ENCODE data around the gene OIT3.
"Not testable (repeated sequence)": the region's sequence is repeated elsewhere in the genome, so short reads cannot be mapped to it uniquely, and the experiment has no call there.

Gene OIT3

GRCh38 chr10:72895236-72895850 lies 1.8 kb downstream of the OIT3 start:
- H3K4me3 ChIP-seq (ENCODE audit: low read length) = no peak overlapping the region
- no peak for DNase-seq (ENCODE audit: low read depth, low spot score)

GRCh38 chr10:72898616-72899015 lies 5.1 kb downstream of the OIT3 start:
- DNase-seq (ENCODE audit: low read depth, low spot score) = no peak
- H3K4me3 ChIP-seq (ENCODE audit: low read length) = no peak overlapping the region

GRCh38 chr10:72899545-72899944 lies 6.0 kb downstream of the OIT3 start:
- H3K4me3 ChIP-seq (ENCODE audit: low read length) = no peak overlapping the region
- no peak for DNase-seq (ENCODE audit: low read depth, low spot score)

GRCh38 chr10:72903941-72904446 lies 10.5 kb downstream of the OIT3 start:
- DNase-seq (ENCODE audit: low read depth, low spot score); H3K4me3 ChIP-seq (ENCODE audit: low read length): not testable (repeated sequence)

- DNase-seq (ENCODE audit: low read depth, low spot score) = no peak
- H3K4me3 ChIP-seq (ENCODE audit: low read length) = no peak overlapping the region
Observed at GRCh38 chr10:72904806-72905205, 11.3 kb downstream of the OIT3 start.

GRCh38 chr10:72906446-72906845 lies 12.9 kb downstream of the OIT3 start:
- no peak overlapping the region for H3K4me3 ChIP-seq (ENCODE audit: low read length)
- DNase-seq (ENCODE audit: low read depth, low spot score) = no peak

- no peak overlapping the region for H3K4me3 ChIP-seq (ENCODE audit: low read length)
- DNase-seq (ENCODE audit: low read depth, low spot score) = no peak
Observed at GRCh38 chr10:72910705-72911104, 17.2 kb downstream of the OIT3 start.

- no peak for DNase-seq (ENCODE audit: low read depth, low spot score)
- H3K4me3 ChIP-seq (ENCODE audit: low read length) = no peak overlapping the region
Observed at GRCh38 chr10:72911758-72912157, 18.2 kb downstream of the OIT3 start.

GRCh38 chr10:72912736-72913135 lies 19.2 kb downstream of the OIT3 start:
- DNase-seq (ENCODE audit: low read depth, low spot score) = no peak
- H3K4me3 ChIP-seq (ENCODE audit: low read length) = no peak overlapping the region

- H3K4me3 ChIP-seq (ENCODE audit: low read length) = no peak overlapping the region
- DNase-seq (ENCODE audit: low read depth, low spot score) = no peak
Observed at GRCh38 chr10:72913287-72913686, 19.7 kb downstream of the OIT3 start.

- H3K4me3 ChIP-seq (ENCODE audit: low read length); DNase-seq (ENCODE audit: low read depth, low spot score): not testable (repeated sequence)
Observed at GRCh38 chr10:72917201-72917600, 23.7 kb downstream of the OIT3 start.

GRCh38 chr10:72917803-72918332 lies 24.3 kb downstream of the OIT3 start:
- not testable (repeated sequence) for DNase-seq (ENCODE audit: low read depth, low spot score); H3K4me3 ChIP-seq (ENCODE audit: low read length)

- H3K4me3 ChIP-seq (ENCODE audit: low read length) = no peak overlapping the region
- no peak for DNase-seq (ENCODE audit: low read depth, low spot score)
Observed at GRCh38 chr10:72918352-72918751, 24.8 kb downstream of the OIT3 start.

GRCh38 chr10:72921147-72921683 lies 27.7 kb downstream of the OIT3 start:
- not testable (repeated sequence) for DNase-seq (ENCODE audit: low read depth, low spot score); H3K4me3 ChIP-seq (ENCODE audit: low read length)

GRCh38 chr10:72924351-72924750 lies 30.8 kb downstream of the OIT3 start:
- H3K4me3 ChIP-seq (ENCODE audit: low read length) = no peak overlapping the region
- no peak for DNase-seq (ENCODE audit: low read depth, low spot score)

GRCh38 chr10:72925951-72926465 lies 32.5 kb downstream of the OIT3 start:
- H3K4me3 ChIP-seq (ENCODE audit: low read length) = no peak overlapping the region
- DNase-seq (ENCODE audit: low read depth, low spot score) = no peak

GRCh38 chr10:72927485-72927884 lies 33.9 kb downstream of the OIT3 start:
- no peak overlapping the region for H3K4me3 ChIP-seq (ENCODE audit: low read length)
- DNase-seq (ENCODE audit: low read depth, low spot score) = no peak

- DNase-seq (ENCODE audit: low read depth, low spot score) = no peak
- H3K4me3 ChIP-seq (ENCODE audit: low read length) = no peak overlapping the region
Observed at GRCh38 chr10:72928798-72929197, 35.3 kb downstream of the OIT3 start.

GRCh38 chr10:72930276-72930675 lies 36.7 kb downstream of the OIT3 start:
- DNase-seq (ENCODE audit: low read depth, low spot score) = no peak

GRCh38 chr10:72932259-72933015 lies 38.9 kb downstream of the OIT3 start:
- DNase-seq (ENCODE audit: low read depth, low spot score) = no peak
- H3K4me3 ChIP-seq (ENCODE audit: low read length) = no peak overlapping the region

More at GRCh38 chr10:72930276-72930675, 36.7 kb downstream of the OIT3 start:
- no peak overlapping the region for H3K4me3 ChIP-seq (ENCODE audit: low read length)
